Stimulated activated CD4-positive, alpha-beta T cell treated with anti-CD3 and anti-CD28 coated beads, TNF-alpha, amount 100 ng/mL, for 24 hours (primary cell): ENCODE data around the gene ITGAL.
"Not testable (repeated sequence)": the region's sequence is repeated elsewhere in the genome, so short reads cannot be mapped to it uniquely, and the experiment has no call there.

Source experiments
- DNase-seq, 3 experiments: peaks; one replicate each; pipeline ENCODE4 v3.0.0-alpha.2; 2020; ENCODE audit warnings: low read depth in 3 of 3

ITGAL gene

DNA sequence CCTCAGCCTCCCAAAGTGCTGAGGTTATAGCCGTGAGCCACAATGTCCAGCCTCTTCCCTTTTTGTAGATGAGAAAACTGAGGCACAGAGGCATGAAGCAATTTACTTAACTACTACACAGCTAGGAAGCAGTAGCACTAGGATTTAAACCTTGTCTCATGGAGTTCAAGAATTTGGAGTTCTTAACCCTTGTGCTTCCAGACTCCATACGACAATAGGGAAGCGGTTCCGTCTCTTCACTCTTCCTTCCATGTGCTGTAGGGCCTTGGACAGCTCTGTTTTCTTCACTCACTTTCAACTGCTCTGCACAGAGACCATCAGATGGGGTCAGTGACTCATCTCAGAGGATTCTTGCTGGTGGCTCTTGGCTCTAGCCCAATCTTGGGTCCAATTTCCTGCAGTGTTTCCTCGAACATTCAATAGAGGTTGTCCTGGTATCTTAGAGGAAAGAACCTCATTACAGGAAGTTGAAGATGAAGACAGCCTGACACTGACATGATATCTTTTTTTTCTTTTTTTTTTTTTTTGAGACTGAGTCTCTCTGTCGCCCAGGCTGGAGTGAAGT is 19.3 kb downstream of the ITGAL start:
- DNase-seq = no peak

GRCh38 chr16:30493941-30494488 is 21.5 kb downstream of the ITGAL start:
- DNase-seq = no peak

- no peak for DNase-seq
These were observed 22.2 kb downstream of the ITGAL start for GRCh38 chr16:30494709-30495108.

DNA sequence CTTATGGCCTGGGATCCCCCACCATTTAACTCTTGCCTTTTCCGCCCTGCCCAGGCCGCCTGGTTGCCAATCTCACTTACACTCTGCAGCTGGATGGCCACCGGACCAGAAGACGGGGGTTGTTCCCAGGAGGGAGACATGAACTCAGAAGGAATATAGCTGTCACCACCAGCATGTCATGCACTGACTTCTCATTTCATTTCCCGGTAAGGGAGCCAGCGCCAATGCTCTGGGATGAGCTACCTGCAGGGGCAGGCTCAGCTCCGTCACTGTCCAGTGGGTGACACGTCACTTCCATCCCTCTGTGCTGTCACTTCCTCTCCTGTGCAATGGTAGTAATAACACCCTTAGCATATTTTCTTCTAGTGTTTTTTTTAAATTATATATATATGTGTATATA is 26.7 kb downstream of the ITGAL start:
- no peak for DNase-seq

- DNase-seq = no peak
These were observed 31.1 kb downstream of the ITGAL start for GRCh38 chr16:30503403-30504296.

GRCh38 chr16:30509081-30509765 is 36.7 kb downstream of the ITGAL start:
- DNase-seq = no peak

DNA sequence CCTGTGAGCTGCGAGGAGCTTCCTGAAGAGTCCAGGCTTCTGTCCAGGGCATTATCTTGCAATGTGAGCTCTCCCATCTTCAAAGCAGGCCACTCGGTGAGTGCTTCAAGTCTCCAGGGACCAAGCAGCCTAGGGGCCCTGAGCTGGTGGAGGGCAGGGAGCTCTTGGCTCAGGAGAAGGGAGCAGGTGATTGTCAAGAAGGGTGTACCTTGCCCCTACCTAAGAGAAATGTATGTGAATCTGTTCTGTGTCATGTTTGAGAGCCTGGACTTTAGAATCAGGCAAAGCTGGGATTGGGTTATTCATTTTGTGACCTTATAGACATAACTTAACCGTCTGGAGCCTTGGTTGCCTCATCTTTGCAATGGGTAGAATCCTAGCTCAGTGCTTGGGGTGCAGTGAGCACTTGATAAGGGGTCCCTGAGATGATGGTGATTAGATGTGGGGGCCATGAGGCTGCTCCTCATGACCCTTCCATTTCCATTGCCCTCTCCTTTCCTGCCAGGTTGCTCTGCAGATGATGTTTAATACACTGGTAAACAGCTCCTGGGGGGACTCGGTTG is 37.9 kb downstream of the ITGAL start:
- DNase-seq = no peak

GRCh38 chr16:30511509-30511908 is 39.0 kb downstream of the ITGAL start:
- DNase-seq = no peak

- no peak for DNase-seq
These were observed 42.7 kb downstream of the ITGAL start for GRCh38 chr16:30515275-30515674.

GRCh38 chr16:30518552-30518951 is 46.0 kb downstream of the ITGAL start:
- DNase-seq = no peak

DNA sequence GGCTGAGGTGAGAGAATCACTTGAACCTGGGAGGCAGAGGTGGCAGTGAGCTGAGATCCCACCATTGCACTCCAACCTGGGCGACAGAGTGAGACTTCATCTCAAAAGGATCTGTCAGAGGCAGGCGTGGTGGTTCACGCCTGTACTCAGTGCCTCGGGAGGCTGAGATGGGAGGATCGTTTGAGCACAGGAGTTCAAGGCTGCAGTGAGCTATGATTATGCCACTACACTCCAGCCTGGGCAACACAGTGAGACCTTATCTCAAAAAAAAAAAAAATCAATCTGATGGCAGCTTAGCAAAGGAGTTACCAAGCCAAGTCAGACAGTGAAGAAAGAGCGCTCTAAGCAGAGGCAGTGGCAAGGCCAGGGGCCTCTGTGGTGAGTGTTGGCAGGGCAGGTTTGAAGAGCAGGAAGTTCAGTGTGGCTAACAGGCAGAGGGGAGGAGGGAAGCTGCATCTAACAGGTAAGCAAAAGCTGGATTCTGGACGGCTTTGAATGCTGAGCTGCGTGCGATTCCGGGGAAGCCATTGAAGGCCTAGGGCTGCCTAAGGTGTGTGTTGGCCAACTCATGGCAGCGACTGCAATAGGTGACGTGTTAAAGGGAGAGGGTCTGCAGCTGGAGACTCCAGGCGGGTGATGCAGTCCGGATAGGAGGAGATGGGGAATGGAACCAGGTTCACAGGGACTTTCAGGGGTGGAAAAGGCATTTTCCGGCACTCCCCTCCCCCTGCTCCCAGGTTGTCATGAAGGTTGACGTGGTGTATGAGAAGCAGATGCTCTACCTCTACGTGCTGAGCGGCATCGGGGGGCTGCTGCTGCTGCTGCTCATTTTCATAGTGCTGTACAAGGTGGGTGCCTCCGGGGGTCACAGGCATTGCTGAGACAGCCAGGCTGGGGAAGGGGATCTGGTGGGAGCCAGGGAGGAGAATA is 46.8 kb downstream of the ITGAL start:
- no peak for DNase-seq

DNA sequence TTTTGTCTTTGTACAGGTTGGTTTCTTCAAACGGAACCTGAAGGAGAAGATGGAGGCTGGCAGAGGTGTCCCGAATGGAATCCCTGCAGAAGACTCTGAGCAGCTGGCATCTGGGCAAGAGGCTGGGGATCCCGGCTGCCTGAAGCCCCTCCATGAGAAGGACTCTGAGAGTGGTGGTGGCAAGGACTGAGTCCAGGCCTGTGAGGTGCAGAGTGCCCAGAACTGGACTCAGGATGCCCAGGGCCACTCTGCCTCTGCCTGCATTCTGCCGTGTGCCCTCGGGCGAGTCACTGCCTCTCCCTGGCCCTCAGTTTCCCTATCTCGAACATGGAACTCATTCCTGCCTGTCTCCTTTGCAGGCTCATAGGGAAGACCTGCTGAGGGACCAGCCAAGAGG is 48.9 kb downstream of the ITGAL start:
- no peak for DNase-seq

- no peak for DNase-seq
These were observed 49.5 kb downstream of the ITGAL start for GRCh38 chr16:30521873-30522641.

GRCh38 chr16:30522702-30523463 is 50.3 kb downstream of the ITGAL start:
- DNase-seq = not testable (repeated sequence)

DNA sequence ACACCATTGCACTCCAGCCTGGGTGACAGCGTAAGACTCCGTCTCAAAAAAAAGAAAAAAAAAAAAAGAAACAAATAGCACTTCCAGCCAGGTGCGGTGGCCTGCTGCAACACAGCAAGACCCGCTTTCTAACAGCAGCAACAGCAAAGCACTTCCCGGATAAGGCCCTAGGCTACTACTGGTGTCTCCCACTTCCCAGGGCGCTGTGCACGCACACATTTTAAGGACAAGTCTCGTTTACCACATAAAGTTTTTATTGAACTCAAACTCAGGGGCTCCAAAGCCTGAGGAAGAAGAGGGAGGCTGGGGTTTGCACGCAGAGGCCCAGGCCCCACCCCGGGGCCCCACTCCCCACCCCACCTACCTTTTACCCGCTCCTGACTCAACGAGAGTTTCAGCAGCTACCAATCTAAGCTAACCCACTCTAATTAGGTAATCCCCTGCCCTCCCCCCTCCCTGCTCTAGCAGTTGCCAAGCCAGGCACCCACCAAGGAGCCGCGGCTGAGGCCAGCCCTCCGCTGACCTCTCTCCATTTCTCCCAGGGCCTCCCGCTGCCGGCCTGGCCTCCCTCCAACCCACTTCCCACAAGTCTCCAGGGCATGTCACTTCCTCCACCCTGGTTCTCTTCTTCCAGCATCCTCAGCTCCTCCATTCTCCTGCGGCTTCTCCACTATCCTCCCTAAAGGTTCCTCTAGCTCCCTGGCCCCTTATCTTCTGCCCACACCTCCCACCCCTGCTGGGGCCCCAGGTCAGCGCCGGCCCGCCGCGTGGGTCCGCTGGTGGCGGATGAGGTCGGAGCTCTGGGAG is 51.4 kb downstream of the ITGAL start:
- no peak for DNase-seq

DNA sequence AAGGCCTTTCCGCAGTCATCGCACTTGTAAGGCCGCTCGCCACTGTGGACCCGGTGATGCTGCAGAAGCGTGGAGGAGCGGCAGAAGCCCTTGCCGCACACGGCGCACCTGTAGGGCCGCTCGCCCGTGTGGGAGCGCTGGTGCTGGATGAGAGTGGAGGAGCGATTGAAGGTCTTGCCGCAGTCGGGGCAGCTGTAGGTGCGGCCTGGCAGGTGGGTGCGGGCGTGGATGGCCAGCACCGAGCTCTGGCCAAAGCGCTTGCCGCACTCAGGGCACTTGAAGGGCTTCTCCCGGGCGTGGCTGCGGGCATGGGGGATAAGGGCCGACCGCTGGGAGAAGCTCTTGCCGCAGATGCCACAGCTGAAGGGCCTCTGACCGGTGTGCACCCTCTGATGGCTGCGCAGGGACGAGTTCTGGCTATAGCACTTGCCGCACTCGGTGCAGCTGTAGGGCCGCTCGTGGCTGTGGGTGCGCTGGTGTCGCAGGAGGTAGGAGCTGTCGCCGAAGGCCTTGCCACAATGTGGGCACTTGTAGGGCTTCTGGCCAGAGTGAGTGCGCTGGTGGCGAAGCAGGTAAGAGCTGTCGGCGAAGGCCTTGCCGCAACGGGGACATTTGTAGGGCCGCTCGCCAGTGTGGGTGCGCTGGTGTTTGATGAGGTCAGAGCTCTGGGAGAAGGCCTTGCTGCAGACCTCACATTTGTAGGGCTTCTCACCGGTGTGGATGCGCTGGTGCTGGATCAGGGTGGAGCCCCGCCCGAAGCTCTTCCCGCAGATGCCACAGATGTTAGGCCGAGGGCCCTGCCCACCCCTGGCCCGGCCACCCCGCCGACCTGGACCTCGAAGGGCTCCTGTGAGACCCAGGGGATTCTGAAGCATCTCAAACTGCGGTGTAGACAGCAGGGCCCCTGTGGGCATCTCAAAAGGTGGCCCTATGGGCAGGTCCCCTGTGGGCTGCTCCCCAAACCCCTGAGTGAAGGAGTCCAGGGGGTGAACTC is 52.3 kb downstream of the ITGAL start:
- no peak for DNase-seq

- no peak for DNase-seq
These were observed 53.2 kb downstream of the ITGAL start for GRCh38 chr16:30525844-30526136.
